Stimulated activated CD4-positive, alpha-beta T cell treated with anti-CD3 and anti-CD28 coated beads, Interleukin-4, amount 100 ng/mL, for 1 hour (primary cell): ENCODE results near the gene PSENEN.
A peak's percentile ranks its signal among the peaks of the same experiment; 100 is the strongest.
"Not testable (repeated sequence)": the region's sequence is repeated elsewhere in the genome, so short reads cannot be mapped to it uniquely, and the experiment has no call there.

Source experiments
- DNase-seq: peaks from one replicate; pipeline ENCODE4 v3.0.0-alpha.2; 2020

Gene PSENEN

DNA sequence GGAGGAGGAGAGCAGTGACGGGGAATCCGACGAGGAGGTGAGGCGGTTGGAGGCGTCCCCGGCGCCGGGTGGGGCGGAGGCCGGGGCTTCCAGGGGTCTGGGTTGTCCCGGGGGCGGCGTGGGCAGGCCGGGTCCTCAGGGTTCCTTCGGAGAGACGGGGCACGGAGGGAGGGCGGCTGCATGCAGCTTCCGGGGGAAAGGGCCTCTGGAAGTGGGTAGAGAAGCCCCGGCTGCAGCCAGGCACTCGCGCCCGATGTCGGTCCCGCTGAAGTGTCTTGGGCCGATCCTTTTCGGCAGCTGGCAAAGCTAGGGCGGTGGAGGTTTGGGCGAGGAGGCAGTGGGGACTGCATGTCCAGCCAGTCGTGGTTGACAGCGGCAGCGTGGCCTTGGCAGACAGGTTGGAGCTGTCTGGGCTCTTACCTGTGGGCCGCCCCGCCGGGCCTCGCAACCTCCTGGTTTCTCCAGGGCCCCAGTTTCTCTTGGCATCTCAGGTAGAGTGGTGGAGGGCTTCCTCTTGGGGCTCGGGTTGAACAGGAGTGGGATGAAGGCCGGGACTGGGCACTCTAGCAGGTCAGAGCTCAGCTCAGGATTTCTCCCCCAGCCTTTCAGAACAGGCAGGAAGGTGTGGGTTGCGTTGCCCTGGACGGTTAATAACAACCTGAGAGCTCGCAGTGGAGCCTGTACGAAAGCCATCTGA, 27.0 kb upstream of the PSENEN start:
- peak; percentile 65 for DNase-seq

DNA sequence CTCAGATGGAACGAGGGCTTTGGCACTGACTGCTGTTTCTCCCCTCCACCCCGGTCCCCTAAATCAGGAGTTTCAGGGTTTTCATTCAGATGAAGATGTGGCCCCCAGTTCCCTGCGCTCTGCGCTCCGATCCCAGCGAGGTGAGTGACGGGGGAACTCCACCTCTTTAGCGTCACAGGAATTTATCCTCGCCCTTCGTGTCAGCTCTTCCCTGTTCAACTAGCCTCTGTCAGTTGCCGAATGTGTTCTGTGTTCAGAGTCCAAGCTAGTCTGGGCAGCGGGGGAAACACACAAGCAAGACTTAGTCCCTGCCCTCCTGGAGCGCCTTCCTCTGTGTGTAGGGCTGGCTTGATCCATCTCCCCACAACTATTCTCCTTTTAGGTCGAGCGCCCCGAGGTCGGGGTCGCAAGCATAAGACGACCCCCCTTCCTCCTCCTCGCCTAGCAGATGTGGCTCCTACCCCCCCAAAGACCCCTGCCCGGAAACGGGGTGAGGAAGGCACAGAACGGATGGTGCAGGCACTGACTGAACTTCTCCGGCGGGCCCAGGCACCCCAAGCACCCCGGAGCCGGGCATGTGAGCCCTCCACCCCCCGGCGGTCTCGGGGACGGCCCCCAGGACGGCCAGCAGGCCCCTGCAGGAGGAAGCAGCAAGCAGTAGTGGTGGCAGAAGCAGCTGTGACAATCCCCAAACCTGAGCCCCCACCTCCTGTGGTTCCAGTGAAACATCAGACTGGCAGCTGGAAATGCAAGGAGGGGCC, 25.9 kb upstream of the PSENEN start:
- DNase-seq: no peak

DNA sequence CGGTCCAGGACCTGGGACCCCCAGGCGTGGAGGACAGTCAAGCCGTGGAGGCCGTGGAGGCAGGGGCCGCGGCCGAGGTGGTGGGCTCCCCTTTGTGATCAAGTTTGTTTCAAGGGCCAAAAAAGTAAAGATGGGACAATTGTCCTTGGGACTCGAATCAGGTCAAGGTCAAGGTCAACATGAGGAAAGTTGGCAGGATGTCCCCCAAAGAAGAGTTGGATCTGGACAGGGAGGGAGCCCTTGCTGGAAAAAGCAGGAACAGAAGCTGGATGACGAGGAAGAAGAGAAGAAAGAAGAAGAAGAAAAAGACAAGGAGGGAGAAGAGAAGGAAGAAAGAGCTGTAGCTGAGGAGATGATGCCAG, 25.3 kb upstream of the PSENEN start:
- no peak for DNase-seq

DNA sequence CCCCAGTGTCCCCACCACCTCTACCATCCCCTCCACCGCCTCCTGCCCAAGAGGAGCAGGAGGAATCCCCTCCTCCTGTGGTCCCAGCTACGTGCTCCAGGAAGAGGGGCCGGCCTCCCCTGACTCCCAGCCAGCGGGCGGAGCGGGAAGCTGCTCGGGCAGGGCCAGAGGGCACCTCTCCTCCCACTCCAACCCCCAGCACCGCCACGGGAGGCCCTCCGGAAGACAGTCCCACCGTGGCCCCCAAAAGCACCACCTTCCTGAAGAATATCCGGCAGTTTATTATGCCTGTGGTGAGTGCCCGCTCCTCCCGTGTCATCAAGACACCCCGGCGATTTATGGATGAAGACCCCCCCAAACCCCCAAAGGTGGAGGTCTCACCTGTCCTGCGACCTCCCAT, 24.8 kb upstream of the PSENEN start:
- DNase-seq: no peak

DNA sequence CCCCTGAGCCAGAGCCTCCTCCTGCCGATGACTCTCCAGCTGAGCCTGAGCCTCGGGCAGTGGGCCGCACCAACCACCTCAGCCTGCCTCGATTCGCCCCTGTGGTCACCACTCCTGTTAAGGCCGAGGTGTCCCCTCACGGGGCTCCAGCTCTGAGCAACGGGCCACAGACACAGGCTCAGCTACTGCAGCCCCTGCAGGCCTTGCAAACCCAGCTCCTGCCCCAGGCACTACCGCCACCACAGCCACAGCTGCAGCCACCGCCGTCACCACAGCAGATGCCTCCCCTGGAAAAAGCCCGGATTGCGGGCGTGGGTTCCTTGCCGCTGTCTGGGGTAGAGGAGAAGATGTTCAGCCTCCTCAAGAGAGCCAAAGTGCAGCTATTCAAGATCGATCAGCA, 24.1 kb upstream of the PSENEN start:
- DNase-seq: no peak

DNA sequence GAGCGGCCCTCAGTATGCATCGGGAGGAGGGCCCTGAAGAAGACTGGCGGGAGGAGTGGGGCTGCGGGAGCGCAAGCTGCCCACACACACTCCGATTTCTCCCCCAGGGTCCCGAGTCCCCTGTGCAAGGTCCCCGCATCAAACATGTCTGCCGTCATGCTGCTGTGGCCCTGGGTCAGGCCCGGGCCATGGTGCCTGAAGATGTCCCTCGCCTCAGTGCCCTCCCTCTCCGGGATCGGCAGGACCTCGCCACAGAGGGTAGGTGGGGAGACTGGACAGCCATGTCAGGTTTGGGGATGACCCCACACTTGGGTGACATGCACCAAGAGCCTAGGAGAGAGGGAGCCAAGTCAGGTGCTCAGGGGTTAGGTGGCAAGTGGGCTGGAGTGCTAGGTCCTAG, 23.0 kb upstream of the PSENEN start:
- no peak for DNase-seq

DNA sequence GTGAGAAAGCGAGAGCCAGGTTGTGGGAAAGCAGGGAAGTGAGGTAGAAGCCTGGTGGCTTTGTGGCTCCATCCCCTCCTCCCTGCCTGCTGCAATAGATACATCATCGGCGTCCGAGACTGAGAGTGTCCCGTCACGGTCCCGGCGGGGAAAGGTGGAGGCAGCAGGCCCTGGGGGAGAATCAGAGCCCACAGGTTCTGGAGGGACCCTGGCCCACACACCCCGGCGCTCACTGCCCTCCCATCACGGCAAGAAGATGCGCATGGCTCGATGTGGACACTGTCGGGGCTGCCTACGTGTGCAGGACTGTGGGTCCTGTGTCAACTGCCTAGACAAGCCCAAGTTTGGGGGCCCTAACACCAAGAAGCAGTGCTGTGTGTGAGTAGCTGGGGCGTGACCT, 22.6 kb upstream of the PSENEN start:
- no peak for DNase-seq

DNA sequence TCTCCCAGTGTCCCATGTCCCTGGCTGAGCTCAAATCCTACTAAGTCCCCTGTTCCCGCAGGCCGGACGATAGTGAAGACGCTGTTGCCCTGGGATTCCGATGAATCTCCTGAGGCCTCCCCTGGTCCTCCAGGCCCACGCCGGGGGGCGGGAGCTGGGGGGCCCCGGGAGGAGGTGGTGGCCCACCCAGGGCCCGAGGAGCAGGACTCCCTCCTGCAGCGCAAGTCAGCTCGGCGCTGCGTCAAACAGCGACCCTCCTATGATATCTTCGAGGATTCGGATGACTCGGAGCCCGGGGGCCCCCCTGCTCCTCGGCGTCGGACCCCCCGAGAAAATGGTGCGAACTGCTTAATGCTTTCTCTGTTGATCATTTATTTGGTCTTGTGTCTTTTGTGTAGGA, 21.8 kb upstream of the PSENEN start:
- DNase-seq: no peak

DNA sequence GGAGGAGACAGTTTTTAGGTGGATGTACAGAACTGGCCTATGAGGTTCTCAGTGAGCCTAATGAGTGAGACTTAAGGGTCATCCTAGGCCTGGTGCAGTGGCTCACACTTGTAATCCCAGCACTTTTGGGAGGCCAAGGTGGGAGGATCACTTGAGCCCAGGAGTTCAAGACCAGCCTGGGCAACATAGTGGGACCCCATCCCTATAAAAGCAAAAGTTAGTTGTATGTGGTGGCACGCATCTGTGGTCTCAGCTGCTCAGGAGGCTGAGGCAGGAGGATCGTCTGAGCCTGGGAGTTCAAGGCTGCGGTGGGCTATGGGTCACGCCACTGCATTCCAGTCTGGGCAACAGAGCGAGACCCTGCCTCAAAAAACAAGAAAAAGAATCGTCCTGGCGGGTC, 21.3 kb upstream of the PSENEN start:
- DNase-seq: not testable (repeated sequence)

DNA sequence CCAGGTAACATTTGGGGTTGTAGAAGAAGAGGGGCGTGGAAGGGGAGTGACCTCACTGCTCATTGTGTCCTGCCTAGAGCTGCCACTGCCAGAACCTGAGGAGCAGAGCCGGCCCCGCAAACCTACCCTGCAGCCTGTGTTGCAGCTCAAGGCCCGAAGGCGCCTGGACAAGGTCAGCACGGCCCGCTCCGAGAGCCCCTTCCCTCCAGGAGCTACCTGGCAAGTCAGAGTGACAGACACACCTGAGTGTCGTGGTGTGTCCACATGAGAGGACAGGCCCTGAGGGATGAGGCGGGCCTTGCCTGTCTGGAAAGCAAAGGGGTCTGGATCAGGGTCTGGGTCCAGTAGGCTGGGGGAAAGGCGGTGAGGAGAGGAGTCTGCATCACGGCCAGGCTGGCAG, 20.9 kb upstream of the PSENEN start:
- no peak for DNase-seq

DNA sequence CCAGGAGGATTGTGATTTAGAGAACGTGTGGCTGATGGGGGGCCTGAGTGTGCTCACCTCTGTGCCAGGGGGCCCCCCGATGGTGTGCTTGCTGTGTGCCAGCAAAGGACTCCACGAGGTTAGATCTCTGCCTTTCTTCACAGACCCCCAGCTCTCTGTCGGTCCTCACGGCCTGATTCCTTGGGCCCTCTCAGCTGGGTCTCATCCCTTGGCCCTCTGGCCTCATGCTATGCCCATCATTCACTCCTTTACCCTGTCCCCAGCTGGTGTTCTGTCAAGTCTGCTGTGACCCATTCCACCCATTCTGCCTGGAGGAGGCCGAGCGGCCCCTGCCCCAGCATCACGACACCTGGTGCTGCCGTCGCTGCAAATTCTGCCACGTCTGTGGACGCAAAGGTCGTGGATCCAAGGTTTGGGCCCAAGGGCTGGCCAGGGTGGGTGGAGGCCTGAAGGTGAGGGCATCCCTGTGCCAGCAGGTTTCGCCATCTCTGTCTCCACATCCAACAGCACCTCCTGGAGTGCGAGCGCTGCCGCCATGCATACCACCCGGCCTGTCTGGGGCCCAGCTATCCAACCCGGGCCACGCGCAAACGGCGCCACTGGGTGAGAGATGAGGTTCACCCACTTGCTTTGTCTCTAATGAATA, 20.1 kb upstream of the PSENEN start:
- no peak for DNase-seq

DNA sequence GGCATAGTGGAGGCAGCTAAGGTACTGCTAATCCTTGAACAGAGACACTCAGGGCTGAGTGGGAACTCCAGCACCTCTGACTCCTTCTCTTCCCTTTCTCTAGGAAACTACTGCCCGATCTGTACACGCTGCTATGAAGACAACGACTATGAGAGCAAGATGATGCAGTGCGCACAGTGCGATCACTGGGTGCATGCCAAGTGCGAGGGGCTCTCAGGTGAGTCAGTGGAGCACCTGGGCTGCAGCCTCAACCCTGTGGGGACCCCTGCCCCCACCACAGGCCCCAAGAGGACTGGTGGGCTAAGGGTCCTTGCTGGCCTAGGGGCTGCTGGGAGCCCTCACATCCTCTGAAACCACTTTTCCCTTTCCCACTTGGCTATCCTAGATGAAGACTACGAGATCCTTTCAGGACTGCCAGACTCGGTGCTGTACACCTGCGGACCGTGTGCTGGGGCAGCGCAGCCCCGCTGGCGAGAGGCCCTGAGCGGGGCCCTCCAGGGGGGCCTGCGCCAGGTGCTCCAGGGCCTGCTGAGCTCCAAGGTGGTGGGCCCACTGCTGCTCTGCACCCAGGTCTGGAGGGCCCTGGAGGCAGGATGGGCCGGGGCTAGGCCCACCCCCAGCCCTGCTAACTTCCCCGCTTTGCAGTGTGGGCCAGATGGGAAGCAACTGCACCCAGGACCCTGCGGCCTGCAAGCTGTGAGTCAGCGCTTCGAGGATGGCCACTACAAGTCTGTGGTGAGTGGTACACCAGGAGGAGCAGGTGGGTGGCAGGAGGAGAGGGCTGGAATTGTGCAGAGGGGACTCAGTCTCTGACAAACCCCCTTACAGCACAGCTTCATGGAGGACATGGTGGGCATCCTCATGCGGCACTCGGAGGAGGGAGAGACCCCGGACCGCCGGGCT, 18.1 kb upstream of the PSENEN start:
- DNase-seq: no peak

DNA sequence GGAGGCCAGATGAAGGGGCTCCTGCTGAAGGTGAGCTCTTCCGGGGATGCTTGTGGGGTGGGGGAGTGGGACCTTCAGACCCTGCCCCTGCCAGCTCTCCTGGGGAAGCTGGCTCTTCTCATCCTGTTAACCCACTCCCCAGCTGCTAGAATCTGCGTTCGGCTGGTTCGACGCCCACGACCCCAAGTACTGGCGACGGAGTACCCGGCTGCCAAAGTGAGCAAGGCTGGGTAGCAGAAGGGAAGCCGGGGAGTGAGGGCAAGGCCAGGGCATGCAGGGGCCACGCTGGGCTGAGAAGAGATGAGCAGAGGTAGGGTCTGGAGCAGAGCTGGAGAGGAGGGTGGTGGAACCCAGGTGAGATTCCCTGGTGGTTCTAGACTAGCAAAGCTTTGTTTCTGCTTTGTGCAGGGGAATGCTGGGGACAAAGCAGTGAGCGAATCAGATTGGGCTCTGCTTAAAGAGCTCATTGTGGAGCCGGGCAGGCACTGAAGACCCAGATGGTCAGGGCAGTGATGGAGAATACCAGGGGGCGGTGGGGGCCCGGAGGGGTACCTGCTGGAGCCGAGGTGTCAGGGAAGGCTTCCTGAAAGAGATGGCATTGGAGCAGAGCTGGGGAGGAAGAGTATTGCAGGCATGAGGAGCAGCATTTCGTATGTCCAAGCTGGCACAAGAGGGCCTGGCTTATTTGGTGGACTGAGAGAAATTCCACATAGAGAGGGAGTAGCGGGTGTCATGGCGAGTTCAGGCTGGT, 17.3 kb upstream of the PSENEN start:
- DNase-seq: no peak

DNA sequence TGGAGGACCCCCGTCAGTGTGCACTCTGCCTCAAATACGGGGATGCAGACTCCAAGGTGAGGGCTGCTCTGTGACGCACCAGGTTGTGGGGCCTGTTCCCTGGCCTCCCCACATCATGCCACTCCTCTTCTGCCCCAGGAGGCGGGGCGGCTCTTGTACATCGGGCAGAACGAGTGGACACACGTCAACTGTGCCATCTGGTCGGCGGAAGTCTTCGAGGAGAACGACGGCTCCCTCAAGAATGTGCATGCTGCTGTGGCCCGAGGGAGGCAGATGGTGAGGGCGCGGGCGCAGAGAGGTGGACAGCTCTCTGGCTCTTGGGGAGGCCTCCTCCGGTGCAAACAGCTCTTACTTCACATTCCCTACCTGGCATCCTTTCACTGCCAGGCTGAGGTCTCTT, 16.4 kb upstream of the PSENEN start:
- DNase-seq: no peak

DNA sequence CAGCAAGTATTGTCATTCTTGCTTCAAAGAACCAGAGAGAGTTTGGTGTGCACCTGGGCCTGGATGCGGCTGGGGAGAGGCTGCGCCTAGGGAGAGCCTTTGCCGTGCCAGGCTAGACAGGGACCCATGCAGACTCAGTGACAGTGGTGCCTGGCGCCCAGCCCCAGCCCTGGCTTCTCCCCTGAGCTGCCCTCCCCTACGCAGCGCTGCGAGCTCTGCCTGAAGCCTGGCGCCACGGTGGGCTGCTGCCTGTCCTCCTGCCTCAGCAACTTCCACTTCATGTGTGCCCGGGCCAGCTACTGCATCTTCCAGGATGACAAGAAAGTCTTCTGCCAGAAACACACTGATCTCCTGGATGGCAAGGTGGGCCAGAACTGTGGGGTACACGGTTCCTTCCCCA, 15.7 kb upstream of the PSENEN start:
- DNase-seq: no peak

DNA sequence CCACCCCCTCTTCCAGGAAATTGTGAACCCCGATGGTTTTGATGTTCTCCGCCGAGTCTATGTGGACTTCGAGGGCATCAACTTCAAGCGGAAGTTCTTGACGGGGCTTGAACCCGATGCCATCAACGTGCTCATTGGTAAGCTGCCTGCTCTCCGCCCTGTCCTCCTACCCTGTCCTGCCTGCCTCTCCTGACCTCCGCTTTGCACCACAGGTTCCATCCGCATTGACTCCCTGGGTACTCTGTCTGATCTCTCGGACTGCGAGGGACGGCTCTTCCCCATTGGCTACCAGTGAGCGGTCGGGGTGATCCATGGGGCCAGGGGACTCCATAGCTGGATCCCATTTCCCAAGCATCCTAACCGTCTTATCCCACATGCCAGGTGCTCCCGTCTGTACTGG, 15.1 kb upstream of the PSENEN start:
- DNase-seq: no peak

DNA sequence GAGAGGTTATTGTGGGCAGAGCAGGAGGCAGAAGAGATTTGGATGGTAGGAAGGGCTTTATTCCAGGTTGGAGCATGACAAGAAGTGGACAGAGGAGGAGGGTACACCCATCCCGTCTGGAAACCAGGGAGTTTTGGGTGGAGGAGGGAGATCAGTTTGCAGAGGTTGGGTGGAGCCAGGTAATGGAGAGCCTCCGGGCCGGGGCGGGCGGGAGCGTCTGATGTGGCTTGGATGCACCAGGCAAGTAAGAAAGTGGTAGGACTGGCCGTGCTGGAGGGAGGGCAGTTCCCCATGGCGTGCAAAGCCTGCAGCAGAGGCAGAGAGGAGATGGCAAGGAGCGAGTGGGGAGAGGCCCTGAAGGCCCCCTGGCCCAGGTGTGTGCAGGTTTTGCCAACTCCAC, 14.1 kb upstream of the PSENEN start:
- DNase-seq: no peak

DNA sequence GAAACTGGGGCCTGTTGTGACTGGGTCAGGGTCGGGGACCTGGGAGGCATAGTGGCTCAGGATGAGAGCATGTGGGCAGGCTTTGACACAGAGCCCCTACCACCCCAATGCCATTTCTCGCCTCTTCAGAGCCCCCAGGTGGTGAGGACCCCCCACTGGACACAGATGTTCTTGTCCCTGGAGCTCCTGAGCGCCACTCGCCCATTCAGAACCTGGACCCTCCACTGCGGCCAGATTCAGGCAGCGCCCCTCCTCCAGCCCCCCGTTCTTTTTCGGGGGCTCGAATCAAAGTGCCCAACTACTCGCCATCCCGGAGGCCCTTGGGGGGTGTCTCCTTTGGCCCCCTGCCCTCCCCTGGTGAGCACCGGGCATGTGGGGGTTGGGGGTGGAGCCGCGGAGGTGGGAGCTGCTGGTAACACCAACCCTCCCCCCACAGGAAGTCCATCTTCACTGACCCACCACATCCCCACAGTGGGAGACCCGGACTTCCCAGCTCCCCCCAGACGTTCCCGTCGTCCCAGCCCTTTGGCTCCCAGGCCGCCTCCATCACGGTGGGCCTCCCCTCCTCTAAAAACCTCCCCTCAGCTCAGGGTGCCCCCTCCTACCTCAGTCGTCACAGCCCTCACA, 13.6 kb upstream of the PSENEN start:
- no peak for DNase-seq

DNA sequence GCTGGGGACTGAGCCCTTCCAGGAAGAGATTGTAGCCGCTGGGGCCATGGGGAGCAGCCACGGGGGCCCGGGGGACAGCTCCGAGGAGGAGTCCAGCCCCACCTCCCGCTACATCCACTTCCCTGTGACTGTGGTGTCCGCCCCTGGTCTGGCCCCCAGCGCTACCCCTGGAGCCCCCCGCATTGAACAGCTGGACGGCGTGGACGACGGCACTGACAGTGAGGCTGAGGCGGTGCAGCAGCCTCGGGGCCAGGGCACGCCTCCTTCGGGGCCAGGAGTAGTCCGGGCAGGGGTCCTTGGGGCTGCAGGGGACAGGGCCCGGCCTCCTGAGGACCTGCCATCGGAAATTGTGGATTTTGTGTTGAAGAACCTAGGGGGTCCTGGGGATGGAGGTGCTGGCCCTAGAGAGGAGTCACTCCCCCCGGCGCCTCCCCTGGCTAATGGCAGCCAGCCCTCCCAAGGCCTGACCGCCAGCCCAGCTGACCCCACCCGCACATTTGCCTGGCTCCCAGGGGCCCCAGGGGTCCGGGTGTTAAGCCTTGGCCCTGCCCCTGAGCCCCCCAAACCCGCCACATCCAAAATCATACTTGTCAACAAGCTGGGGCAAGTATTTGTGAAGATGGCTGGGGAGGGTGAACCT, 12.8 kb upstream of the PSENEN start:
- DNase-seq: no peak

DNA sequence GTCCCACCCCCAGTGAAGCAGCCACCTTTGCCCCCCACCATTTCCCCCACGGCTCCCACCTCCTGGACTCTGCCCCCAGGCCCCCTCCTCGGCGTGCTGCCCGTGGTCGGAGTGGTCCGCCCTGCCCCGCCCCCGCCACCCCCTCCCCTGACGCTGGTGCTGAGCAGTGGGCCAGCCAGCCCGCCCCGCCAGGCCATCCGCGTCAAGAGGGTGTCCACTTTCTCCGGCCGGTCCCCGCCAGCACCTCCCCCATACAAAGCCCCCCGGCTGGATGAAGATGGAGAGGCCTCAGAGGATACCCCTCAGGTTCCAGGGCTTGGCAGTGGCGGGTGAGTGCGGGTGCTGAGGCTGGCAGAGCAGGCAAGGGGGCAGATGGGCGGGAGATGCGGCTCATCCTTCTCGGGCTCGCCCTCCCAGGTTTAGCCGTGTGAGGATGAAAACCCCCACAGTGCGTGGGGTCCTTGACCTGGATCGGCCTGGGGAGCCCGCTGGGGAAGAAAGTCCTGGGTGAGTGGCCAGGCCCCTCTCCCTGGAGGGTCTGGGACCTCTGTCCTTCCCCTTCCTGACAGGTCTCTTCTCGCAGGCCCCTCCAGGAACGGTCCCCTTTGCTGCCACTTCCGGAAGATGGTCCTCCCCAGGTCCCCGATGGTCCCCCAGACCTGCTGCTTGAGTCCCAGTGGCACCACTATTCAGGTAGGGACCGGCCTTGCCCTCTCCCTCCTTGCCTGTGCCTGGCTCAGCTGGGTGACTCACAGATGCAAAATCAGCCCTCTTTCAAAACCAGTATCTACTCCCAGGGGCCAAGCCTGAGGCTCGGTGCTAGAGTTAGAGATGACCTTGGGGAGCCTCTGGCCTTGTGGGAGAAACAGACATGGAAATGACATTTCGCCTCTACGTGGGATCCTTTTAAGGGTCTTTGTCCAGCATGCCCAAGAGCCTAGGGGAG, 12.0 kb upstream of the PSENEN start:
- no peak for DNase-seq
